NAMALWA (cell line): ENCODE results near the gene IGSF9.
A peak's percentile ranks its signal among the peaks of the same experiment; 100 is the strongest.
"Not testable (repeated sequence)": the region's sequence is repeated elsewhere in the genome, so short reads cannot be mapped to it uniquely, and the experiment has no call there.

ENCODE experiments used
- DNase-seq: peaks from one replicate; pipeline ENCODE4 v3.0.0-alpha.2; 2015; ENCODE audit warnings: low spot score

Gene IGSF9

GRCh38 chr1:159920202-159920601 is 25.2 kb downstream of the IGSF9 start:
- DNase-seq: no peak

- DNase-seq: no peak
Observed at GRCh38 chr1:159919236-159919865, 26.1 kb downstream of the IGSF9 start.

- no peak for DNase-seq
Observed at GRCh38 chr1:159918352-159919200, 26.8 kb downstream of the IGSF9 start.

- peak; percentile 55 for DNase-seq
Observed at GRCh38 chr1:159917533-159918351, 27.7 kb downstream of the IGSF9 start.

GRCh38 chr1:159916242-159917051 is 29.0 kb downstream of the IGSF9 start:
- DNase-seq: no peak

- DNase-seq: no peak
Observed at GRCh38 chr1:159915571-159916241, 29.7 kb downstream of the IGSF9 start.

GRCh38 chr1:159914252-159915018 is 31.0 kb downstream of the IGSF9 start:
- no peak for DNase-seq

- DNase-seq: no peak
Observed at GRCh38 chr1:159913451-159914192, 31.8 kb downstream of the IGSF9 start.

GRCh38 chr1:159911326-159912070 is 33.9 kb downstream of the IGSF9 start:
- DNase-seq: no peak

- DNase-seq: no peak
Observed at GRCh38 chr1:159908031-159908940, 37.1 kb downstream of the IGSF9 start.

- no peak for DNase-seq
Observed at GRCh38 chr1:159906960-159907359, 38.5 kb downstream of the IGSF9 start.

- DNase-seq: not testable (repeated sequence)
Observed at GRCh38 chr1:159904036-159904435, 41.4 kb downstream of the IGSF9 start.

GRCh38 chr1:159902541-159902940 is 42.9 kb downstream of the IGSF9 start:
- DNase-seq: no peak

- no peak for DNase-seq
Observed at GRCh38 chr1:159900755-159901360, 44.6 kb downstream of the IGSF9 start.

- DNase-seq: no peak
Observed at GRCh38 chr1:159900086-159900680, 45.2 kb downstream of the IGSF9 start, which contains the start of gene CFAP45. TSS of gene CFAP45 (minus strand) at chr1:159900165. CDS start at chr1:159900098, 67 bp downstream.

GRCh38 chr1:159899634-159900033 is 45.8 kb downstream of the IGSF9 start:
- DNase-seq: not testable (repeated sequence)

- no peak for DNase-seq
Observed at GRCh38 chr1:159898527-159898926, 46.9 kb downstream of the IGSF9 start.
